ENCODE results near the gene AMPD2. TPM values are rescaled to one million over a fixed set of nuclear protein-coding genes. Genes with fewer than 3 reads are reported as not detected.
A peak's percentile ranks its signal among the peaks of the same experiment; 100 is the strongest.
"Not testable (repeated sequence)": the region's sequence is repeated elsewhere in the genome, so short reads cannot be mapped to it uniquely, and the experiment has no call there.

AMPD2 gene
- total and polyA plus RNA-seq, 5 donors = 8.4 to 26.1 (median 22.4) TPM

GRCh38 chr1:109668123-109668775 lies 48.6 kb downstream of the AMPD2 start:
- 6% methylated on average over 26 of the region's 26 CpGs for WGBS
- Histone ChIP-seq H3K27me3 (ENCODE audit: control insufficient read depth, insufficient read depth) (no peaks in the 10 kb centered on the region), H3K9me3 (ENCODE audit: control insufficient read depth, low read length) (no peaks in the 10 kb centered on the region), H3K27ac (ENCODE audit: low read length) (no peak overlapping the region), H3K4me3 (ENCODE audit: low read length) (peak overlapping the region; percentile 81), H3K4me1 (ENCODE audit: control insufficient read depth, insufficient read depth, low read length) (peaks cover 2% of the 10 kb centered on the region)
- DNase-seq = peak in 2 of 3 donors; percentile 46 to 57
- ATAC-seq = no peak
- intact Hi-C loops (cut with DNase I) = no loop called here

GRCh38 chr1:109669246-109669948 lies 49.8 kb downstream of the AMPD2 start:
- no peak overlapping the region for H3K4me3 ChIP-seq (ENCODE audit: low read length)
- no peaks in the 10 kb centered on the region for H3K27me3 ChIP-seq (ENCODE audit: control insufficient read depth, insufficient read depth)
- 93% methylated on average over 22 of the region's 22 CpGs for WGBS
- no peaks in the 10 kb centered on the region for H3K9me3 ChIP-seq (ENCODE audit: control insufficient read depth, low read length)
- intact Hi-C loops (cut with DNase I) = no loop called here
- H3K27ac ChIP-seq (ENCODE audit: low read length) = no peak overlapping the region
- peaks cover 2% of the 10 kb centered on the region for H3K4me1 ChIP-seq (ENCODE audit: control insufficient read depth, insufficient read depth, low read length)
- ATAC-seq (no peak), DNase-seq (no peak)

DNA sequence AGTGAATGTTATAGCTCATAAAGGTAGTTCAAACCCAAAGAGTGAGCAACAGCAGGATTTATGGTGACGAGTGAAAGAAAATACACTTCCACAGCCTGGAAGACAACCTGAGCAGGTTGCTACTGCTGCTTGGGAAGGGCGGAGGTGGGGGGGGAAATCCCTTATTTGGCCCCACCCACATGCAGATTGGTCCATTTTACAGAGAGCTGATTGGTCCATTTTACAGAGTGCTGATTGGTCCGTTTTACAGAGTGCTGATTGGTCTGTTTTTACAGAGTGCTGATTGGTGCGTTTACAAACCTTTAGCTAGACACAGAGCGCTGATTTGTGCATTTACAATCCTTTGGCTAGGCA lies 50.3 kb downstream of the AMPD2 start:
- H3K4me1 ChIP-seq (ENCODE audit: control insufficient read depth, insufficient read depth, low read length); H3K9me3 ChIP-seq (ENCODE audit: control insufficient read depth, low read length); H3K27me3 ChIP-seq (ENCODE audit: control insufficient read depth, insufficient read depth); ATAC-seq; intact Hi-C loops (cut with DNase I); H3K4me3 ChIP-seq (ENCODE audit: low read length); DNase-seq; H3K27ac ChIP-seq (ENCODE audit: low read length): not testable (repeated sequence)
- 98% methylated on average over 5 of the region's 5 CpGs for WGBS

DNA sequence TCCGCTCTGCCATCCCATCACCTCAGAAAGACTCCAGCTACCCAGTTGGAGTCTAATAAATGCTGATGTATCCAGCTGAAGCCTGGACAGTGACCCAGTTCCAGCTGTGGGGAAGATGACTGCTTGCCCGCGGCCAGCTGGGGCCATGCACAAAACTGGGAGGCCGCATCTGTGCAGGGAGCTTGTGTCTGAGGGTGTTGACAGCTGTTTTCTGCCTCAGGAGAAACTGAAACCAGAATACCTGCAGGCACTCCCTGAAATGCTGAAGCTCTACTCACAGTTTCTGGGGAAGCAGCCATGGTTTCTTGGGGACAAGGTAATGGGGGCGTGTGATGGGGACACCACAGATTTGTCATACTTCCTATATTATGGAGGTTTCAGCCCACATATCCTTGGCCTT lies 51.4 kb downstream of the AMPD2 start:
- no peak for ATAC-seq
- H3K27ac ChIP-seq (ENCODE audit: low read length) = no peak overlapping the region
- intact Hi-C loops (cut with DNase I) = no loop called here
- peaks cover 2% of the 10 kb centered on the region for H3K4me1 ChIP-seq (ENCODE audit: control insufficient read depth, insufficient read depth, low read length)
- 93% methylated on average over 5 of the region's 5 CpGs for WGBS
- no peaks in the 10 kb centered on the region for H3K27me3 ChIP-seq (ENCODE audit: control insufficient read depth, insufficient read depth)
- DNase-seq = no peak
- no peak overlapping the region for H3K4me3 ChIP-seq (ENCODE audit: low read length)
- no peaks in the 10 kb centered on the region for H3K9me3 ChIP-seq (ENCODE audit: control insufficient read depth, low read length)

- ATAC-seq; DNase-seq; H3K27me3 ChIP-seq (ENCODE audit: control insufficient read depth, insufficient read depth); H3K9me3 ChIP-seq (ENCODE audit: control insufficient read depth, low read length); H3K27ac ChIP-seq (ENCODE audit: low read length); intact Hi-C loops (cut with DNase I); H3K4me1 ChIP-seq (ENCODE audit: control insufficient read depth, insufficient read depth, low read length); H3K4me3 ChIP-seq (ENCODE audit: low read length): not testable (repeated sequence)
- WGBS = 96% methylated on average over 2 of the region's 2 CpGs
Observed at GRCh38 chr1:109673861-109674260, 54.2 kb downstream of the AMPD2 start.

DNA sequence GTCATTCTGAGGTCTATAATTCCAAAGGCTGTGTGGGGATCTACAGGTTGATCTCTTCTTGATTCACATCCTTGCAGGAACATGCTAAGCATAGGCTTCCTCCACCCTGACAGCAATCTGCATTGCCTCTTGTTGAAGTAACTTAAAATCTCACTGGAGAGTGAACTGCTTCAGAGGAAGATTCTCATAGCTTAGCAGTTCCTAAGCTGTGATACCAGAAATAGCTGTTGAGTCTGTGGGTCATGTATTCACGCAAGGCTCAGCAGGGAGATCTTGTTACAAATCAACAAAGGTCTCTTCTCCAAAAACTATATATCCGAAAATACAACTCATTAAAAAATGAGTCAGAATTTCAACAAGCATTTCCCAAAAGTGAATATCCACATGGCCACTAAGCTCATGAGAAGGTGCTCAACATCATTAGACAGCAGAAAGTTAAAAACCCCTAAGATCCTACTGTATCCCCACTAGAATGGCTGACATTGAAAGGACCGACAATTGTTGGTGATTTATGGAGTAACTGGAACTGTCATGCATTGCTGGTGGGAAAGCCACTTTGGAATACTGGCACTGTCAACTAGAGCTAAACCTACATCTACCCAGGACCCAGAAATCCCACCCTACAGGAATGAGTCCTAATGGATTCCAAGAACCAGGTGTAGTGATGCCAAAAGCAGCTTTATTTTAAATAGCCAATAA lies 57.2 kb downstream of the AMPD2 start:
- H3K4me1 ChIP-seq (ENCODE audit: control insufficient read depth, insufficient read depth, low read length); ATAC-seq; H3K27ac ChIP-seq (ENCODE audit: low read length); H3K9me3 ChIP-seq (ENCODE audit: control insufficient read depth, low read length); DNase-seq; H3K27me3 ChIP-seq (ENCODE audit: control insufficient read depth, insufficient read depth); intact Hi-C loops (cut with DNase I); H3K4me3 ChIP-seq (ENCODE audit: low read length): not testable (repeated sequence)
- 91% methylated on average over 3 of the region's 3 CpGs for WGBS

DNA sequence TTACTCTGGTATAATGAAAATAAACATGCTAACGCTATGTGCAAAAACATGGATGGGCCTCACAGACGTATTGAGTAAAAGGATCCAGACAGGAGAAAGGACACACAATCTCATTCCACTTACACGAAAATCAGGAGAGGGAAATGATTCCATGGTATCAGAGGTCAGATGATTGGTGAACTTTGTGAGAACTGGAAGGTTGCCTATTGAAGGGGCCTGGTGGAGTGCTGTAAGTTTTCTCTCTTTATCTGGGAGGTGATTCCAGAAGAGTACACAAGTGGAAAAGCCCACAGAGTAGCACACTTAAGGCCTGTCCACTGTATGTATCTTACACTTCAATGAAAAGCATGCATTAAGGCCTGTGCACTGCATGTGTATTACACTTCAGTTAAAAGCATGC lies 57.8 kb downstream of the AMPD2 start:
- H3K4me1 ChIP-seq (ENCODE audit: control insufficient read depth, insufficient read depth, low read length) = no peaks in the 10 kb centered on the region
- DNase-seq (no peak), ATAC-seq (no peak)
- intact Hi-C loops (cut with DNase I) = no loop called here
- no peak overlapping the region for H3K27ac ChIP-seq (ENCODE audit: low read length)
- H3K27me3 ChIP-seq (ENCODE audit: control insufficient read depth, insufficient read depth) = no peaks in the 10 kb centered on the region
- no peak overlapping the region for H3K4me3 ChIP-seq (ENCODE audit: low read length)
- 68% methylated on average over 3 of the region's 3 CpGs for WGBS
- no peaks in the 10 kb centered on the region for H3K9me3 ChIP-seq (ENCODE audit: control insufficient read depth, low read length)

DNA sequence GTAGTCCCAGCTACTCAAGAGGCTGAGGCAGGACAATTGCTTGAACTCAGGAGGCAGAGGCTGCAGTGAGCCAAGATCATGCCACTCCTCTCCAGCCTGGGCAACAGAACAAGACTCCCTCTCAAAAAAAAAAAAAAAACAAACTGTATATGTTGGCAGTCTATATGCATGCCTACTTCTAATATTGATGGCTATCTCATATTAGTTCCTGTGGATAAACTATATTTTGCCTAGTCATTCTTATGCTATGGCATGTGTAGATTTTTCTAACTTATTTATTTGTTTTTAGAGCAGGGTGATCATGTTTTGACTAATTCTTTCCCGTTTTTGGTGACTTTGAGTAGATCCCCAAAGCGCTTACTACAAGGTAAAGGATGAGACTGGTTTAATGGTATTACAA lies 59.0 kb downstream of the AMPD2 start:
- DNase-seq; intact Hi-C loops (cut with DNase I); H3K9me3 ChIP-seq (ENCODE audit: control insufficient read depth, low read length); H3K4me3 ChIP-seq (ENCODE audit: low read length); ATAC-seq; H3K4me1 ChIP-seq (ENCODE audit: control insufficient read depth, insufficient read depth, low read length); H3K27me3 ChIP-seq (ENCODE audit: control insufficient read depth, insufficient read depth); H3K27ac ChIP-seq (ENCODE audit: low read length): not testable (repeated sequence)
- WGBS = 87% methylated on average over 2 of the region's 2 CpGs

Other genes starting within 250 kb of the AMPD2 start
- gene SORT1, start 221.9 kb upstream of the AMPD2 start, total RNA-seq = 100 to 1,000 TPM; 119 to 170 (median 138) TPM
- gene SORT1, start 221.9 kb upstream of the AMPD2 start, polyA plus RNA-seq = 57.6 TPM
- gene PSMA5, start 193.4 kb upstream of the AMPD2 start, total RNA-seq = 10 to 100 TPM; 49.1 to 60.2 (median 55.9) TPM
- gene PSMA5, start 193.4 kb upstream of the AMPD2 start, polyA plus RNA-seq = 49.8 TPM
- 10 to 100 TPM in 2 of 4 donors, 1 to 10 TPM in 2; 8.9 to 12.9 (median 10.3) TPM for gene SYPL2, start 153.3 kb upstream of the AMPD2 start, total RNA-seq
- 7.9 TPM for gene SYPL2, start 153.3 kb upstream of the AMPD2 start, polyA plus RNA-seq
- 1 to 10 TPM; 1.4 to 3.3 (median 2.0) TPM for gene ATXN7L2, start 135.9 kb upstream of the AMPD2 start, total RNA-seq
- 2.6 TPM for gene ATXN7L2, start 135.9 kb upstream of the AMPD2 start, polyA plus RNA-seq
- 1 to 10 TPM; 4.9 to 6.6 (median 5.5) TPM for gene CYB561D1, start 125.7 kb upstream of the AMPD2 start, total RNA-seq
- 2.8 TPM for gene CYB561D1, start 125.7 kb upstream of the AMPD2 start, polyA plus RNA-seq
- gene AMIGO1, start 110.1 kb upstream of the AMPD2 start, total RNA-seq = 10 to 100 TPM in 3 of 4 donors, 1 to 10 TPM in 1; 9.7 to 14.2 (median 12.9) TPM
- 5.3 TPM for gene AMIGO1, start 110.1 kb upstream of the AMPD2 start, polyA plus RNA-seq
- gene GPR61, start 80.0 kb upstream of the AMPD2 start, total RNA-seq = 1 to 10 TPM in 1 of 4 donors, under 1 TPM in 3; 0.22 to 1.4 (median 0.69) TPM
- 0.14 TPM for gene GPR61, start 80.0 kb upstream of the AMPD2 start, polyA plus RNA-seq
- gene GNAI3, start 71.2 kb upstream of the AMPD2 start, total RNA-seq = 1 to 10 TPM; 2.6 to 4.7 (median 3.0) TPM
- 1.6 TPM for gene GNAI3, start 71.2 kb upstream of the AMPD2 start, polyA plus RNA-seq
- not detected for gene GNAT2, start 221 bp upstream of the AMPD2 start, total RNA-seq
- gene GNAT2, start 221 bp upstream of the AMPD2 start, polyA plus RNA-seq = not detected
- gene GSTM4, start 36.3 kb downstream of the AMPD2 start, total RNA-seq = 10 to 100 TPM; 31.2 to 57.8 (median 39.4) TPM
- gene GSTM4, start 36.3 kb downstream of the AMPD2 start, polyA plus RNA-seq = 47.9 TPM
- gene GSTM2, start 48.2 kb downstream of the AMPD2 start, total RNA-seq = 10 to 100 TPM; 50.3 to 92.8 (median 72.6) TPM
- 99.5 TPM for gene GSTM2, start 48.2 kb downstream of the AMPD2 start, polyA plus RNA-seq
- 10 to 100 TPM in 1 of 4 donors, not detected in 3; 31.1 TPM for gene GSTM1, start 68.0 kb downstream of the AMPD2 start, total RNA-seq
- gene GSTM1, start 68.0 kb downstream of the AMPD2 start, polyA plus RNA-seq = 38.9 TPM
- gene GSTM5, start 92.4 kb downstream of the AMPD2 start, total RNA-seq = 10 to 100 TPM in 2 of 4 donors, 1 to 10 TPM in 2; 5.3 to 13.7 (median 10.0) TPM
- 7.8 TPM for gene GSTM5, start 92.4 kb downstream of the AMPD2 start, polyA plus RNA-seq
- gene GSTM3, start 121.2 kb downstream of the AMPD2 start, total RNA-seq = 100 to 1,000 TPM in 2 of 4 donors, 10 to 100 TPM in 2; 65.5 to 150 (median 112) TPM
- gene GSTM3, start 121.2 kb downstream of the AMPD2 start, polyA plus RNA-seq = 279 TPM
- gene EPS8L3, start 144.1 kb downstream of the AMPD2 start, total RNA-seq = not detected
- not detected for gene EPS8L3, start 144.1 kb downstream of the AMPD2 start, polyA plus RNA-seq

Measured in right cardiac atrium (tissue), 5 donors.